GM21381 (cell line): ENCODE measurements around the gene FLNC.
A peak's percentile ranks its signal among the peaks of the same experiment; 100 is the strongest.

Experiments used
- ATAC-seq: cut with Tn5 transposase; IDR thresholded peaks from one replicate; pipeline ENCODE4 v1.9.1; 2021; ENCODE audit warnings: mild to moderate bottlenecking, moderate library complexity; ENCODE audit not compliant: unreplicated experiment

Gene FLNC

GRCh38 chr7:128859232-128860157 is 29.3 kb downstream of the FLNC start:
- ATAC-seq = no peak

GRCh38 chr7:128860158-128861073 is 30.2 kb downstream of the FLNC start:
- no peak for ATAC-seq

GRCh38 chr7:128861957-128862570 is 31.9 kb downstream of the FLNC start:
- no peak for ATAC-seq

- ATAC-seq = peak; percentile 87
Measured at GRCh38 chr7:128862571-128863432, 32.6 kb downstream of the FLNC start, which contains the start of gene ATP6V1F. Gene ATP6V1F, plus strand, starts transcription at chr7:128862856. Its CDS starts 49 bp downstream, at chr7:128862905.

GRCh38 chr7:128863433-128863989 is 33.3 kb downstream of the FLNC start:
- ATAC-seq = no peak

- ATAC-seq = no peak
Measured at GRCh38 chr7:128865303-128865702, 35.1 kb downstream of the FLNC start.

- no peak for ATAC-seq
Measured at GRCh38 chr7:128865996-128866877, 36.0 kb downstream of the FLNC start.

GRCh38 chr7:128867241-128867640 is 37.0 kb downstream of the FLNC start:
- no peak for ATAC-seq

GRCh38 chr7:128867842-128868623 is 37.8 kb downstream of the FLNC start:
- no peak for ATAC-seq

GRCh38 chr7:128868624-128869137 is 38.5 kb downstream of the FLNC start:
- no peak for ATAC-seq

- peak; percentile 61 for ATAC-seq
Measured at GRCh38 chr7:128869138-128869943, 39.1 kb downstream of the FLNC start.

GRCh38 chr7:128869944-128870285 is 39.7 kb downstream of the FLNC start:
- peak; percentile 10 for ATAC-seq

GRCh38 chr7:128871050-128871449 is 40.8 kb downstream of the FLNC start:
- ATAC-seq = no peak

- ATAC-seq = no peak
Measured at GRCh38 chr7:128872394-128872824, 42.2 kb downstream of the FLNC start.

GRCh38 chr7:128873234-128873633 is 43.0 kb downstream of the FLNC start:
- no peak for ATAC-seq

GRCh38 chr7:128874140-128875031 is 44.2 kb downstream of the FLNC start:
- ATAC-seq = no peak
